Sigmoid colon (tissue), 7 donors: ENCODE data around the gene TRAIP. TPM values are rescaled to one million over a fixed set of nuclear protein-coding genes. Genes with fewer than 3 reads are reported as not detected.

Experiments
- DNase-seq: peaks from one replicate; pipeline ENCODE4 v3.0.0-alpha.2; 2019
- H3K27ac ChIP-seq, 4 donors: fragments of 200-600 bp; sonication (generic); one replicate each; pipeline ENCODE4 v1.5.1; 2016 to 2019; ENCODE audit warnings: mild to moderate bottlenecking in 1 of 4
- H3K27me3 ChIP-seq, 3 donors: fragments of 200-600 bp; sonication (generic); one replicate each; pipeline ENCODE4 v1.5.1; 2019; ENCODE audit warnings: mild to moderate bottlenecking in 1 of 3
- H3K36me3 ChIP-seq, 4 donors: fragments of 200-600 bp; sonication (generic); one replicate each; pipeline ENCODE4 v1.5.1; 2016 to 2019
- H3K4me1 ChIP-seq, 4 donors: fragments of 200-600 bp; sonication (generic); one replicate each; pipeline ENCODE4 v1.5.1; 2017 to 2019
- H3K4me3 ChIP-seq, 4 donors: fragments of 200-600 bp; sonication (generic); one replicate each; pipeline ENCODE4 v1.5.1; 2017 to 2019; ENCODE audit warnings: mild to moderate bottlenecking in 2 of 4, moderate library complexity in 1 of 4
- H3K9me3 ChIP-seq, 4 donors: fragments of 200-600 bp in 3 of 4; sonication (generic) in 3 of 4; one replicate each; pipeline versions ENCODE4 v1.5.1 to v1.6.1; 2013 to 2019
- CTCF ChIP-seq, 4 experiments: fragments of 450-650 bp in 3 of 4; fragments of 200-600 bp in 1 of 4; IDR thresholded peaks; one replicate each; pipeline ENCODE4 v1.5.1; 2016 to 2019; ENCODE audit warnings: antibody characterized with exemption in 4 of 4, mild to moderate bottlenecking in 3 of 4, moderate library complexity in 2 of 4
- EP300 ChIP-seq, 4 donors: sonication (generic); formaldehyde crosslinking; IDR thresholded peaks; one replicate each; pipeline ENCODE4 v1.6.1; 2017; ENCODE audit warnings: antibody characterized with exemption in 4 of 4
- POLR2A ChIP-seq, 2 donors: fragments of 450-650 bp; IDR thresholded peaks; one replicate each; pipeline ENCODE4 v1.6.1; 2016; ENCODE audit warnings: antibody characterized with exemption in 2 of 2, mild to moderate bottlenecking in 2 of 2, moderate library complexity in 2 of 2
- POLR2AphosphoS5 ChIP-seq, 4 donors: sonication (generic); formaldehyde crosslinking; IDR thresholded peaks; one replicate each; pipeline ENCODE4 v1.6.1; 2017; ENCODE audit warnings: antibody characterized with exemption in 4 of 4
- WGBS, 2 donors: extraction: QIAGEN DNeasy Blood & Tissue Kit; methylation state at CpG; one replicate each; pipeline ENCODE4 v1.1.7; 2013; 5-methylcytosine and 5-hydroxymethylcytosine counted together
- intact Hi-C: fragments of 100-400 bp; cut with DNase I; formaldehyde crosslinking; loops from one replicate; pipeline ENCODE4 v1.15.1; 2023
- polyA plus RNA-seq, 3 donors: library from polyadenylated mRNA; stranded (reverse); fragments of 200-250 nt; gene quantifications; one replicate each; pipeline ENCODE4 v1.2.3, GENCODE V29; 2013
- total RNA-seq, 4 donors: library from RNA; depleted of rRNA; stranded (reverse); fragments of >200 nt; gene quantifications; one replicate each; pipeline ENCODE4 v1.1.0, GENCODE V29; 2016
- donor health status: healthy with polysubstance abuse.
- donor health status: Bipolar disorder and iron deficiency.
- donor health status: healthy.

The TRAIP gene
- total and polyA plus RNA-seq, 7 donors: 0.54 to 7.1 (median 1.5) TPM

- intact Hi-C loops: no loop called here
- H3K9me3 ChIP-seq: no peaks in the 10 kb centered on the region
- no peaks in the 10 kb centered on the region for H3K27me3 ChIP-seq
- 6 to 9% methylated on average over 9 of the region's 9 CpGs for WGBS, 2 donors
- peaks cover 0 to 20% (median 18%) of the 10 kb centered on the region in 4 donors for H3K4me1 ChIP-seq
- TF ChIP-seq CTCF (IDR thresholded peaks at IDR 0.05) (no peak), POLR2AphosphoS5 (IDR thresholded peaks at IDR 0.05) (peak in 2 of 4 donors; percentile 34 to 41)
- H3K36me3 ChIP-seq: peaks cover 3 to 34% (median 10%) of the 10 kb centered on the region in 4 donors
- peak within 1 kb of the TSS; percentile 79 to 82 (median 81) for H3K27ac ChIP-seq
- DNase-seq: peak; percentile 84
- H3K4me3 ChIP-seq: peak within 1 kb of the TSS; percentile 44 to 60 (median 58)
Observed at GRCh38 chr3:49813497-49814174, 42.7 kb downstream of the TRAIP start, which contains the start of gene UBA7. UBA7 (minus strand) TSS chr3:49813953; CDS start chr3:49813787, 166 bp downstream.

- no peak for TF ChIP-seq EP300 (IDR thresholded peaks at IDR 0.05)
- peak overlapping the region; percentile 44 to 60 (median 58) for H3K4me3 ChIP-seq
- WGBS, 2 donors: 34 to 47% methylated on average over 9 of the region's 9 CpGs
- DNase-seq: no peak
- peaks cover 3 to 35% (median 10%) of the 10 kb centered on the region in 4 donors for H3K36me3 ChIP-seq
- no peaks in the 10 kb centered on the region for H3K27me3 ChIP-seq
- peak overlapping the region; percentile 79 to 82 (median 81) for H3K27ac ChIP-seq
- H3K9me3 ChIP-seq: no peaks in the 10 kb centered on the region
- intact Hi-C loops: no loop called here
- H3K4me1 ChIP-seq: peaks cover 0 to 24% (median 18%) of the 10 kb centered on the region in 4 donors
Observed at GRCh38 chr3:49812916-49813496, 43.4 kb downstream of the TRAIP start.

- peaks cover 0 to 52% (median 41%) of the 10 kb centered on the region in 4 donors for H3K4me1 ChIP-seq
- no peaks in the 10 kb centered on the region for H3K27me3 ChIP-seq
- no peak for TF ChIP-seq POLR2A (IDR thresholded peaks at IDR 0.05)
- TF ChIP-seq POLR2AphosphoS5 (IDR thresholded peaks at IDR 0.05): no peak
- TF ChIP-seq EP300 (IDR thresholded peaks at IDR 0.05): no peak
- no peak overlapping the region for H3K4me3 ChIP-seq
- H3K36me3 ChIP-seq: peaks cover 3 to 35% (median 10%) of the 10 kb centered on the region in 4 donors
- WGBS, 2 donors: 68 to 90% methylated on average over 13 of the region's 13 CpGs
- peak overlapping the region in 3 of 4 donors; percentile 31 to 49 (median 33) for H3K27ac ChIP-seq
- no peaks in the 10 kb centered on the region for H3K9me3 ChIP-seq
- intact Hi-C loops: no loop called here
- no peak for DNase-seq
Observed at GRCh38 chr3:49807431-49808114, 48.8 kb downstream of the TRAIP start.

GRCh38 chr3:49806850-49807249 lies 49.5 kb downstream of the TRAIP start:
- H3K36me3 ChIP-seq: peaks cover 3 to 33% (median 10%) of the 10 kb centered on the region in 4 donors
- intact Hi-C loops: no loop called here
- 53 to 83% methylated on average over 2 of the region's 2 CpGs for WGBS, 2 donors

More at GRCh38 chr3:49806850-49807249, 49.5 kb downstream of the TRAIP start:
- no peaks in the 10 kb centered on the region for H3K27me3 ChIP-seq
- no peak for DNase-seq
- peaks cover 0 to 55% (median 38%) of the 10 kb centered on the region in 4 donors for H3K4me1 ChIP-seq
- no peak overlapping the region for H3K4me3 ChIP-seq
- peak overlapping the region; percentile 88 to 95 (median 92) for H3K27ac ChIP-seq
- H3K9me3 ChIP-seq: no peaks in the 10 kb centered on the region
- TF ChIP-seq POLR2A (IDR thresholded peaks at IDR 0.05): no peak
- no peak for TF ChIP-seq CTCF (IDR thresholded peaks at IDR 0.05)
- no peak for TF ChIP-seq EP300 (IDR thresholded peaks at IDR 0.05)
- TF ChIP-seq POLR2AphosphoS5 (IDR thresholded peaks at IDR 0.05): no peak
